RCC 7860 (cell line): ENCODE data around the gene CYB5R4.
"Not testable (repeated sequence)": the region's sequence is repeated elsewhere in the genome, so short reads cannot be mapped to it uniquely, and the experiment has no call there.

Experiments
- DNase-seq: peaks from one replicate; pipeline ENCODE4 v3.0.0-alpha.2; 2015; ENCODE audit warnings: low spot score
- FAIRE-seq: peaks from 2 replicates; lab custom pipeline; 2012; peaks lifted over from hg19 to GRCh38; lab: Jason Lieb, UNC

The CYB5R4 gene

GRCh38 chr6:83860782-83861495, 1.4 kb downstream of the CYB5R4 start:
- FAIRE-seq (no peak), DNase-seq (no peak)

DNA sequence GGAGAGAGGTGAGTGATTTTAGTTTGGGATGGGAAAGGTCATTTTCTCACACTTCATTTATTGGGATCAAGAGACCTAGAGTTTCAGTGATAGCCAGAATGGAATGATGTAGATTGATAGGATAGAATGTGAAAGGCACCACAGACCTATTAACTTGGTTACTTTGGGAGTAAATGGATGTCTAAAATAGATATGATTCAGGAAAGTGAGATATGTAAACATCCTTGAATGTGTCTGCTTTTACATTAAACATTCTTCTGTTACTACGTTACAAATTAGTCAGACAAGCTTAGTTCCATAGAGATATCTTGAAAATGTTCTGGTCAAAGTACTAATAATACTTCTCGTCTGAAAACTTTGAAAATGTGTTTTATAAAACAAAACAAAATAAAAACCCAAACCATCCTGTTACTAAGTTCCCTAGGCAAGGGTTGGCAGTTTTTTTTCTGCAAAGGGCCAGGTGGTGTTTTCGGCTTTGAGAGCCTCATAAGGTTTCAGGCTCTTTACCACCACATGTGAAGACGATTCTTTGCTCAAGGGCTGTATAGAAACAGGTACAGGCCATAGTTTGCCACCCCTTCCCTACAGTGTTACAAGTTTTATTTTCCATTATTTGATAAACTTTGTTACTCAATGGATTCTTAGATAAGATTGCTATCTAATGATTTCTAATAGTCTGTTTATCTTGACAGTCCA, 3.4 kb downstream of the CYB5R4 start:
- DNase-seq (no peak), FAIRE-seq (no peak)

DNA sequence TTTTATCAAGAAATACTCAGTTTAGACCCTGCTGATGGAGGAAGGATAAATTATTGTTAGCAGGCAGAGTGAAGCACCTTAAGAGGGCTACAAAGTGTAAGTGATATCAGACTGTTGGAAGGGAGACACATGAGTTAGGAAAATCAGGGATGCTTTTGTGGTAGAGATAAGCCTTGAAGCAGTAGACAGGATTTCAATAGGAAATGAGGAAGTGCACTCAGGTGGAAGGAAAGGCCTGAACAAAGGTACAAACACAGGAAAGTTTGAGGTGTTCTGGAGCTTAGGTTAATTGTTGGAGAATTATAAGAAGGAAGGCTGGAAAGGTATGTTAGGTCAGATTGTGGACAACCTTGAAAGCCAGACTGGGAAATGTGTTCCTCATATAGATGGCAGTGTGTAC, 7.6 kb downstream of the CYB5R4 start:
- DNase-seq (no peak), FAIRE-seq (no peak)

DNA sequence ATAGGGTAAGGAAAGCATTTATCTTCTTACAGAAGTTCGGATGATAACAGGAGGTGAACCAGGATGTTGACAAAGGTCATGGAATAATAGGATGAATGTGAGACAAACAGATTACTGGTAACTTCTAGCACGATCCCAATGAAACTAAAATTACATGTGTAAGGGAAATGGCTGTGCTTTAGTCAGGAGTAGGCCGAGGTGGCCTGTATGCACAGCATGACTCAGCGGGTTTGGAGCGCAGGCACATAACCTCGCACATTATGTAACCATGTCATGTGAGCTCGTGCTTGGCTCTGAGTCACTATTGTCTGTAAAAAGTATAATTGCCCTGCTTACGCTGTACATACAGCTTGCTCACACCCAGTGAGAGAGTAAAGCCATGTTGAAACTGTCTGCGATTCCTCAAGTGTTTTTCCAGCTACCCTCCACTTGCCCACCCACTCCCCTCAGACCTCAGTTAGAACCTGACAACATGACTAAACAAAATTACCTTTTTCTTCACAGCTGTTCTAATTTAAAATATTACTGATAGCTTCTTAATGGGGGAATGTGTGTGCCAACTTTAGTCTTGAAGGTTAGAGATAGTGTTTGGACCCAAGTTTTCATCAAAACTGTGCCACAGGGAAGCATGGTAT, 8.2 kb downstream of the CYB5R4 start:
- FAIRE-seq (peak; percentile 52), DNase-seq (peak; percentile 75)

- no peak for FAIRE-seq
- peak; percentile 48 for DNase-seq
These were observed 9.2 kb downstream of the CYB5R4 start for GRCh38 chr6:83868639-83869038.

DNA sequence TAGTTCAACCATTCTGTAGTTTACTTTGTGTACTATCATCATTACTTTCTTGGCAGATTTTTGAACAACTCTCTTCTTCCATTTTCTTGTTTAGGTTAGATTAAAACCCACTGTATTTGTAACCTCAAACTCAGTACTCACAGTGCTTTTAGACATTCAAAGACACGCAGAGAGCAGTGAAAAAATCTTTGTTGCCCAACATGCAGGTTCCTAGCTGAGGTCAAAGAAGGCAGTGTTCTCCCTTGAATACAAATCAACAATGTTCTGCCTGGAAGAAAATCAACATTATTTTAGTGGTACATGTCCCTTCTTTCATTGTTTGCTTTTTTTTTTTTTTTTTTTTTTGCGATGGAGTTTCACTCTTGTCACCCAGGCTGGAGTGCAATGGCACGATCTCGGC, 11.2 kb downstream of the CYB5R4 start:
- no peak for FAIRE-seq
- DNase-seq = no peak

GRCh38 chr6:83872386-83873118, 13.1 kb downstream of the CYB5R4 start:
- FAIRE-seq (no peak), DNase-seq (no peak)

- FAIRE-seq = no peak
These were observed 14.4 kb downstream of the CYB5R4 start for GRCh38 chr6:83873869-83874268.

DNA sequence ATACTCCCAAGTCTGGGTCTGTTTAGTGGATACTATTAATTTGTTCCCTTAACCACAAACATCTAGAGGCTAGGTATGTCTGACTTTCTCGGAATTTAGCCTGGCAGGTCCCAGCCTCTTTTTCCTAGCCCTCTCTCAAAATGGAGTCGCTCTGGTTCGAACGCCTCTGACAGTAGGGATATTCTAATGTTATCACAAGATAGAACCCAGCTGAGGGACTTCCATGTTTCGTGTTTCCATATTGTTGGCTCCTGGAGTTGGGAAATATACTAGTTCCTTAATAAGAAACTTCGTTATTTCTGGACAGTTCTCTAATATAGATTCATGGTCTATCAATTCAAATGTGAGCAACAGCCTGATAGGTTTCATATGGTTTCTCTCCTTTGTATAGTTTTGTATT, 16.4 kb downstream of the CYB5R4 start:
- FAIRE-seq = no peak
- no peak for DNase-seq

More at GRCh38 chr6:83873869-83874268, 14.4 kb downstream of the CYB5R4 start:
- no peak for DNase-seq

GRCh38 chr6:83878902-83879644, 19.6 kb downstream of the CYB5R4 start:
- no peak for FAIRE-seq
- DNase-seq = no peak

DNA sequence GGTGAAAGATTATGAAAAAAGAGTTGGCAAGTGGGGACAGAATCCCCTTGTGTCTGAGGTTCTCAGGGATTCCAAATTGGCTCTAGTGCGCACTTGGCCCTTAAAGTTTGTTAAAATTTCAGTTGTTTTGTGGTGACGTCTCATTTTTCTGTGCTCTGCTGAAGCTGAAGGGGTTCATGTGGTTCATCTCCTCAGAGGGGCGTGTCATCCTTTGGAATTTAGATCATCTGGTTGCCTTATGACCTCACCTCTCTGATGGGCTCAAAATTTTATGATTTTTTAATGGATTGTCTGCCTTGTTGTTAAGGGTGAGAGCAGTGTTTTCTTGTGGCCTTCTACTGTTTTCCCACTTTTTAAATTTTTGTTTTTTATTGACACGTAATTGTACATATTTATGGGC, 20.3 kb downstream of the CYB5R4 start:
- DNase-seq (no peak), FAIRE-seq (no peak)

GRCh38 chr6:83883240-83883639, 23.8 kb downstream of the CYB5R4 start:
- DNase-seq (no peak), FAIRE-seq (no peak)

DNA sequence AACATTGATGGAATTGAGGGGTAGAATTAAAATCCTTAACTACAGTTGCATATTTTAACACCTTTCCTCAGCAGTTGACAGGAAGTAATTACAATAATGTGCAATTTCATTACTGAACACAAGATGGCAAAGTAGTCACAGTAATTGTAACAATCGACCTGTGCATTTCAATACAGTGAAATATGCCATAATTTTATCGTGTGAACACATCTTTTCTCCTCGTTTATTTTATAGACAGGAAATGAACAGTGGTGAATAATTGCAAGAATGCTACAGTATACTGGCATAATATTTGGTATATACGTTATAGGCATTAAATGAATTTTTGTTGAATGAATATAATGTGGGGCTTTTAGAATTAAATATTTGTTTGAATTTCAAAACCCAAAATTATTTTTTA, 25.0 kb downstream of the CYB5R4 start:
- FAIRE-seq (peak; percentile 76), DNase-seq (peak; percentile 26)

- FAIRE-seq (no peak), DNase-seq (no peak)
These were observed 26.5 kb downstream of the CYB5R4 start for GRCh38 chr6:83885984-83886383.

DNA sequence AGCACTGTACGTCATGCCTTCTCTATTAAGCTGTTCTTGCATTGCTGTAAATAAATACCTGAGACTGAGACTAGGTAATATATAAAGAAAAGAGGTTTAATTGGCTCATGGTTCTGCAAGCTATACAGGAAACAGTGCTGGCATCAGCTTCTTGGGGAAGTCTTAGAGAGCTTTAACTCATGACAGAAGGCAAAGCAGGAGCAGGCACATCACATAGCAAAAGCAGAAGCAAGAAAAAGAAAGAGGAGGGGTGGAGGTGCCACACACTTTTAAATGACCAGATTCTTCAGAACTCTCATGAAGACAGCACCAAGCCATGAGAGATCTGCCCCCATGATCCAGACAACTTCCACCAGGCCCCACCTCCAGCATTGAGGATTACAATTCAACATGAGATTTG, 30.1 kb downstream of the CYB5R4 start:
- FAIRE-seq = no peak
- DNase-seq = no peak

GRCh38 chr6:83890520-83890919, 31.0 kb downstream of the CYB5R4 start:
- DNase-seq (no peak), FAIRE-seq (no peak)

GRCh38 chr6:83891586-83891985, 32.1 kb downstream of the CYB5R4 start:
- FAIRE-seq (no peak), DNase-seq (no peak)

- no peak for DNase-seq
- no peak for FAIRE-seq
These were observed 33.5 kb downstream of the CYB5R4 start for GRCh38 chr6:83893024-83893423.

DNA sequence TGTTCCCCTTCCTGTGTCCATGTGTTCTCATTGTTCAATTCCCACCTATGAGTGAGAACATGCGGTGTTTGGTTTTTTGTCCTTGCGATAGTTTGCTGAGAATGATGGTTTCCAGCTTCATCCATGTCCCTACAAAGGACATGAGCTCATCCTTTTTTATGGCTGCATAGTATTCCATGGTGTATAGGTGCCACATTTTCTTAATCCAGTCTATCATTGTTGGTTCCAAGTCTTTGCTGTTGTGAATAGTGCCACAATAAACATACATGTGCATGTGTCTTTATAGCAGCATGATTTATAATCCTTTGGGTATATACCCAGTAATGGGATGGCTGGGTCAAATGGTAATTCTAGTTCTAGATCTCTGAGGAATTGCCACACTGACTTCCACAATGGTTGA, 37.6 kb downstream of the CYB5R4 start:
- FAIRE-seq, DNase-seq: not testable (repeated sequence)

DNA sequence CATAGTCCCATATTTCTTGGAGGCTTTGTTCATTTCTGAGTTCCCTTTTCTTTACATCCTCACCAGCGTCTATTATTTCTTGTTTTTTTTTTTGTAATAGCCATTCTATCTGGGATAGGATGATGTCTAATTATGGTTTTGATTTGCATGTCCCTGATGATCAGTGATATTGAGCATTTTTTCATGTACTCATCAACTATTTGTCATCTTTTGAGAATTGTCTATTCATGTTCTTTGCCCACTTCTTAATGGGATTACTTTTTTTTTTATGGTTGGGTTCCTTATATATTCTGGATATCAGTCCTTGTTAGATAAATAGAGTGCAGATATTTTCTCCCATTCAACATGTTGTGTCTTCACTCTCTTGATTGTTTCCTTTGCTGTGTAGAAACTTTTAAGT, 42.1 kb downstream of the CYB5R4 start:
- DNase-seq (no peak), FAIRE-seq (no peak)

GRCh38 chr6:83904395-83904794, 44.9 kb downstream of the CYB5R4 start:
- DNase-seq = no peak
- FAIRE-seq = no peak
